Measurements from ENCODE around the gene ZDHHC7. TPM values are rescaled to one million over a fixed set of nuclear protein-coding genes. Genes with fewer than 3 reads are reported as not detected.
A peak's percentile ranks its signal among the peaks of the same experiment; 100 is the strongest.

ZDHHC7 gene
- total RNA-seq, 1 donor from 2014 or later, result 45.4 TPM

- peak overlapping the region; percentile 95 for H3K27ac Mint-ChIP-seq
- H3K36me3 Mint-ChIP-seq, result no peaks in the 10 kb centered on the region
- no peaks in the 10 kb centered on the region for H3K9me3 Mint-ChIP-seq
- H3K4me3 Mint-ChIP-seq, result no peak overlapping the region
- no peak for DNase-seq (ENCODE audit: low spot score in 2 of 2, unreplicated experiment in 2 of 2)
- H3K27me3 Mint-ChIP-seq (ENCODE audit: low read depth), result no peaks in the 10 kb centered on the region
- H3K4me1 Mint-ChIP-seq, result peaks cover 58% of the 10 kb centered on the region
- TF ChIP-seq CTCF (IDR thresholded peaks at IDR 0.05; ENCODE audit: unreplicated experiment), result no peak
Observed at GRCh38 chr16:85005285-85006069, 5.9 kb downstream of the ZDHHC7 start.

- Mint-ChIP-seq H3K9me3 (no peaks in the 10 kb centered on the region), H3K4me1 (peaks cover 54% of the 10 kb centered on the region), H3K27ac (peak overlapping the region; percentile 95), H3K36me3 (no peaks in the 10 kb centered on the region), H3K4me3 (peak overlapping the region; percentile 7), H3K27me3 (ENCODE audit: low read depth) (no peaks in the 10 kb centered on the region)
- no peak for TF ChIP-seq CTCF (IDR thresholded peaks at IDR 0.05; ENCODE audit: unreplicated experiment)
- DNase-seq (ENCODE audit: low spot score in 2 of 2, unreplicated experiment in 2 of 2), result no peak
Observed at GRCh38 chr16:85004587-85005205, 6.6 kb downstream of the ZDHHC7 start.

GRCh38 chr16:85003725-85004586 is 7.4 kb downstream of the ZDHHC7 start:
- TF ChIP-seq CTCF (IDR thresholded peaks at IDR 0.05; ENCODE audit: unreplicated experiment), result no peak
- Mint-ChIP-seq H3K4me1 (peaks cover 53% of the 10 kb centered on the region), H3K27me3 (ENCODE audit: low read depth) (no peaks in the 10 kb centered on the region), H3K4me3 (peak overlapping the region; percentile 8), H3K27ac (peak overlapping the region; percentile 73), H3K36me3 (peaks cover 4% of the 10 kb centered on the region), H3K9me3 (no peaks in the 10 kb centered on the region)
- no peak for DNase-seq (ENCODE audit: low spot score in 2 of 2, unreplicated experiment in 2 of 2)

GRCh38 chr16:85003076-85003475 is 8.3 kb downstream of the ZDHHC7 start:
- no peak for DNase-seq (ENCODE audit: low spot score in 2 of 2, unreplicated experiment in 2 of 2)
- TF ChIP-seq CTCF (IDR thresholded peaks at IDR 0.05; ENCODE audit: unreplicated experiment), result no peak
- peak overlapping the region; percentile 33 for H3K27ac Mint-ChIP-seq

GRCh38 chr16:85002608-85003007 is 8.7 kb downstream of the ZDHHC7 start:
- no peaks in the 10 kb centered on the region for H3K9me3 Mint-ChIP-seq
- no peak for DNase-seq (ENCODE audit: low spot score in 2 of 2, unreplicated experiment in 2 of 2)
- no peaks in the 10 kb centered on the region for H3K27me3 Mint-ChIP-seq (ENCODE audit: low read depth)
- no peak for TF ChIP-seq CTCF (IDR thresholded peaks at IDR 0.05; ENCODE audit: unreplicated experiment)
- peaks cover 4% of the 10 kb centered on the region for H3K36me3 Mint-ChIP-seq
- H3K27ac Mint-ChIP-seq, result peak overlapping the region; percentile 33
- peaks cover 52% of the 10 kb centered on the region for H3K4me1 Mint-ChIP-seq
- H3K4me3 Mint-ChIP-seq, result no peak overlapping the region

More at GRCh38 chr16:85003076-85003475, 8.3 kb downstream of the ZDHHC7 start:
- H3K4me3 Mint-ChIP-seq, result no peak overlapping the region
- H3K27me3 Mint-ChIP-seq (ENCODE audit: low read depth), result no peaks in the 10 kb centered on the region
- peaks cover 4% of the 10 kb centered on the region for H3K36me3 Mint-ChIP-seq
- no peaks in the 10 kb centered on the region for H3K9me3 Mint-ChIP-seq
- H3K4me1 Mint-ChIP-seq, result peaks cover 52% of the 10 kb centered on the region
